GM12878 (cell line): ENCODE measurements around the gene WDFY3. TPM values are rescaled to one million over a fixed set of nuclear protein-coding genes. Genes with fewer than 3 reads are reported as not detected.

Source experiments
- ATAC-seq: fragments of 200-7000 bp; cut with Tn5 transposase; 3 replicates; pipeline ENCODE4 v1.9.1; 2020; ENCODE audit warnings: mild to moderate bottlenecking, moderate library complexity
- BruUV-seq: library from RNA; stranded (reverse); fragments of 400-500 nt; replicated peaks from 2 replicates; lab custom pipeline; 2021; lab: Mats Ljungman, UMichigan
- CTCF ChIA-PET: fragments of 300-600 bp; sonication (Branson Sonifier 250); formaldehyde crosslinking; extraction: SDS; loops from one replicate; lab custom pipeline; 2021; ENCODE audit warnings: inconsistent platforms; lab: Yijun Ruan, JAX
- POLR2A ChIA-PET: fragments of 350-600 bp; formaldehyde crosslinking; extraction: SDS; loops from one replicate; lab custom pipeline; 2021; ENCODE audit warnings: inconsistent platforms; lab: Charles Lee
- RAD21 ChIA-PET: fragments of 300-600 bp; sonication (Branson Sonifier 250); formaldehyde crosslinking; loops from one replicate; lab custom pipeline; 2023; ENCODE audit warnings: antibody characterized with exemption; ENCODE audit not compliant: unreplicated experiment; lab: Charles Lee
- SMC1A ChIA-PET: fragments of 300-600 bp; sonication (Branson Sonifier 250); formaldehyde crosslinking; loops from one replicate; lab custom pipeline; 2023; ENCODE audit not compliant: unreplicated experiment, uncharacterized antibody; lab: Charles Lee
- DNase-seq: peaks from one replicate; pipeline ENCODE4 v3.0.0-alpha.2; 2011; ENCODE audit warnings: low read depth, low spot score
- FAIRE-seq: peaks from 3 replicates; lab custom pipeline; 2011; peaks lifted over from hg19 to GRCh38; lab: Jason Lieb, UNC
- H2AFZ ChIP-seq: 2 replicates; pipeline ENCODE4 v1.6.0; 2011; ENCODE audit warnings: low read depth, low read length, control low read depth; ENCODE audit not compliant: control insufficient read depth
- H3K27ac ChIP-seq: 2 replicates; pipeline ENCODE4 v1.5.1; 2011; ENCODE audit warnings: control low read depth; ENCODE audit not compliant: control insufficient read depth, insufficient read depth
- H3K27me3 ChIP-seq, 2 experiments: replicated peaks in 1 of 2; 2 replicates each; pipeline versions ENCODE4 v1.6.0 to v1.6.1; 2011; ENCODE audit warnings: low read length in 1 of 2; ENCODE audit not compliant: control insufficient read depth in 2 of 2, insufficient read depth in 2 of 2
- H3K36me3 ChIP-seq, 2 experiments: 2 replicates each; pipeline ENCODE4 v1.5.1; 2011; ENCODE audit warnings: low read length in 1 of 2; ENCODE audit not compliant: control insufficient read depth in 2 of 2, insufficient read depth in 2 of 2
- H3K4me1 ChIP-seq: 2 replicates; pipeline ENCODE4 v1.6.1; 2011; ENCODE audit warnings: mild to moderate bottlenecking, low read length, moderate library complexity, mixed read lengths; ENCODE audit not compliant: control insufficient read depth, insufficient read depth
- H3K4me2 ChIP-seq: 2 replicates; pipeline ENCODE4 v1.6.0; 2011; ENCODE audit warnings: control low read depth; ENCODE audit not compliant: control insufficient read depth, insufficient read depth
- H3K4me3 ChIP-seq: fragments of 200-600 bp; sonication (generic); 2 replicates; pipeline ENCODE4 v1.5.1; 2016
- H3K79me2 ChIP-seq: 2 replicates; pipeline ENCODE4 v1.6.0; 2011; ENCODE audit warnings: low read length; ENCODE audit not compliant: control insufficient read depth, insufficient read depth
- H3K9ac ChIP-seq: 2 replicates; pipeline ENCODE4 v1.8.0; 2011; ENCODE audit warnings: low read length, control low read depth, mixed read lengths; ENCODE audit not compliant: control insufficient read depth, insufficient read depth
- H3K9me3 ChIP-seq: replicated peaks from 3 replicates; pipeline ENCODE4 v1.5.1; 2011; ENCODE audit warnings: mild to moderate bottlenecking, low read length; ENCODE audit not compliant: control insufficient read depth, insufficient read depth
- H4K20me1 ChIP-seq: 2 replicates; pipeline ENCODE4 v1.6.0; 2011; ENCODE audit not compliant: control insufficient read depth, insufficient read depth
- BACH1 ChIP-seq: fragments of 450-650 bp; IDR thresholded peaks from 2 replicates; pipeline ENCODE4 v1.6.1; 2017; ENCODE audit warnings: mild to moderate bottlenecking, borderline replicate concordance
- CBX5 ChIP-seq: sonication (generic); IDR thresholded peaks from 2 replicates; pipeline ENCODE4 v1.6.1; 2016; ENCODE audit warnings: low read depth, moderate library complexity, mild to moderate bottlenecking, inconsistent platforms
- CTCF ChIP-seq, 3 experiments: IDR thresholded peaks in 2 of 3; conservative IDR thresholded peaks in 1 of 3; 2 replicates each; pipeline ENCODE4 v1.5.1; 2011; ENCODE audit warnings: low read depth in 3 of 3, low read length in 3 of 3, mild to moderate bottlenecking in 3 of 3, control low read depth in 2 of 3, moderate library complexity in 2 of 3, inconsistent platforms in 1 of 3, mixed read lengths in 1 of 3; ENCODE audit not compliant: control insufficient read depth in 2 of 3, insufficient read depth in 1 of 3; ENCODE audit errors: extremely low read depth in 1 of 3
- EGR1 ChIP-seq, 2 experiments: IDR thresholded peaks; 1 replicate in 1 of 2; 2 replicates in 1 of 2; pipeline ENCODE4 v1.6.1; 2011 to 2012; ENCODE audit warnings: low read depth in 2 of 2, low read length in 2 of 2, borderline replicate concordance in 1 of 2, mild to moderate bottlenecking in 1 of 2, moderate library complexity in 1 of 2
- MYB ChIP-seq: fragments of 150-350 bp; IDR thresholded peaks from 2 replicates; pipeline ENCODE4 v1.6.1; 2014; ENCODE audit warnings: mild to moderate bottlenecking, low read depth, low read length, borderline replicate concordance
- NFXL1 ChIP-seq: fragments of 450-650 bp; IDR thresholded peaks from 2 replicates; pipeline ENCODE4 v1.6.1; 2017; ENCODE audit warnings: antibody characterized with exemption, mild to moderate bottlenecking, borderline replicate concordance
- PAX5 ChIP-seq: IDR thresholded peaks from 2 replicates; pipeline ENCODE4 v1.6.1; 2011; ENCODE audit warnings: low read depth, low read length, borderline replicate concordance
- PRDM15 ChIP-seq: fragments of 450-650 bp; formaldehyde crosslinking; IDR thresholded peaks from 2 replicates; pipeline ENCODE4 v1.4.0; 2020; ENCODE audit warnings: mild to moderate bottlenecking, moderate library complexity
- RFX5 ChIP-seq: IDR thresholded peaks from 2 replicates; pipeline ENCODE4 v1.6.1; 2011; ENCODE audit warnings: low read depth, low read length, improper control_type of control experiment
- SRF ChIP-seq, 2 experiments: IDR thresholded peaks; 2 replicates each; pipeline ENCODE4 v1.6.1; 2011; ENCODE audit warnings: low read depth in 2 of 2, low read length in 2 of 2, mild to moderate bottlenecking in 1 of 2, moderate library complexity in 1 of 2
- STAT3 ChIP-seq: IDR thresholded peaks from 2 replicates; pipeline ENCODE4 v1.6.1; 2011; ENCODE audit warnings: low read depth, low read length, improper control_type of control experiment
- TCF7 ChIP-seq: IDR thresholded peaks from 2 replicates; pipeline ENCODE4 v1.6.1; 2014; ENCODE audit warnings: antibody characterized with exemption, borderline replicate concordance
- YBX1 ChIP-seq: fragments of 450-650 bp; IDR thresholded peaks from 2 replicates; pipeline ENCODE4 v1.6.1; 2016; ENCODE audit warnings: antibody characterized with exemption
- ZNF384 ChIP-seq: IDR thresholded peaks from 2 replicates; pipeline ENCODE4 v1.6.1; 2012; ENCODE audit warnings: low read depth, mild to moderate bottlenecking, low read length, improper control_type of control experiment, borderline replicate concordance
- ZNF592 ChIP-seq: fragments of 450-650 bp; IDR thresholded peaks from 2 replicates; pipeline ENCODE4 v1.6.1; 2017; ENCODE audit warnings: mild to moderate bottlenecking, moderate library complexity
- WGBS: methylation state at CpG from one replicate; pipeline ENCODE4 v1.1.6; 2016; ENCODE audit warnings: low lambda C conversion rate; ENCODE audit not compliant: insufficient replicate concordance, insufficient coverage; ENCODE audit errors: missing lambda C conversion rate; 5-methylcytosine and 5-hydroxymethylcytosine counted together
- in situ Hi-C: fragments of 300-500 bp; cut with MboI; formaldehyde crosslinking; loops from 9 replicates; pipeline ENCODE4 v1.14.3; 2018; ENCODE audit warnings: mixed read lengths
- intact Hi-C: fragments of 100-400 bp; cut with micrococcal nuclease; formaldehyde crosslinking; loops from one replicate; pipeline ENCODE4 v1.14.2; 2022; ENCODE audit not compliant: unreplicated experiment
- polyA plus RNA-seq, 11 experiments: library from polyadenylated mRNA; depleted of rRNA in 4 of 11; unstranded in 6 of 11; stranded (reverse) in 5 of 11; fragments of >200 nt; fragmentation: Nextera tagmentation in 4 of 11; fragmentation: Illumina TruSeq in 1 of 11; extraction: Ambion mirVana in 4 of 11; extraction: Trizol in 1 of 11; gene quantifications; 1 replicate in 1 of 11; 2 replicates in 10 of 11; pipeline versions ENCODE4 v1.2.1 to v1.2.3, GENCODE V29; 2011 to 2016; ENCODE audit warnings: inconsistent platforms in 2 of 11, missing spikeins in 2 of 11, low read depth in 1 of 11
- total RNA-seq, 4 experiments: library from RNA; depleted of rRNA in 3 of 4; stranded (reverse); fragments of >200 nt in 3 of 4; fragmentation: Illumina TruSeq in 1 of 4; extraction: Trizol in 1 of 4; gene quantifications; 2 replicates each; pipeline versions ENCODE4 v1.2.1 to v1.2.3, GENCODE V29; 2013 to 2021

WDFY3 gene
- total and polyA plus RNA-seq, 10 of the 15 experiments (the other 5 are each of a cell fraction or from before 2014, with no cell fraction given), result 0.01 to 0.23 (median 0.12) TPM; not detected in 2

GRCh38 chr4:84907145-84907544 is 59.3 kb downstream of the WDFY3 start:
- TF ChIP-seq NFXL1 (no peak), ZNF592 (no peak), CTCF (IDR thresholded peaks at IDR 0.05 in 2 of 3, conservative IDR thresholded peaks at IDR 0.05 in 1 of 3; ENCODE audit: control insufficient read depth in 2 of 3, extremely low read depth in 1 of 3, insufficient read depth in 1 of 3, low read depth in 3 of 3, low read length in 3 of 3) (no peak), SRF (IDR thresholded peaks at IDR 0.05; ENCODE audit: low read depth in 2 of 2, low read length in 2 of 2) (no peak), PAX5 (no peak), BACH1 (no peak), STAT3 (no peak), MYB (no peak), ZNF384 (no peak), CBX5 (no peak), TCF7 (no peak), EGR1 (IDR thresholded peaks at IDR 0.05; ENCODE audit: borderline replicate concordance in 1 of 2, low read depth in 2 of 2, low read length in 2 of 2) (no peak), YBX1 (no peak), RFX5 (no peak), PRDM15 (no peak)

More at GRCh38 chr4:84907145-84907544, 59.3 kb downstream of the WDFY3 start:
- no peak overlapping the region for H3K27ac ChIP-seq
- no peak overlapping the region for H3K4me2 ChIP-seq
- in situ Hi-C loops (no loop called here), intact Hi-C loops (no loop called here)
- no peaks in the 10 kb centered on the region for H3K4me1 ChIP-seq
- H3K79me2 ChIP-seq, result no peaks in the 10 kb centered on the region
- DNase-seq, result no peak
- no peaks in the 10 kb centered on the region for H4K20me1 ChIP-seq
- ChIA-PET SMC1A (no interaction called here), CTCF (no interaction called here), POLR2A (no interaction called here), RAD21 (no interaction called here)
- WGBS, result 4% methylated on average over 3 of the region's 3 CpGs
- ATAC-seq, result no peak
- no peak overlapping the region for H3K9ac ChIP-seq
- H2AFZ ChIP-seq, result no peak overlapping the region
- BruUV-seq, result no TSS peak
- no peaks in the 10 kb centered on the region for H3K27me3 ChIP-seq
- H3K4me3 ChIP-seq, result no peak overlapping the region
- no peaks in the 10 kb centered on the region for H3K36me3 ChIP-seq
- no peaks in the 10 kb centered on the region for H3K9me3 ChIP-seq
- FAIRE-seq, result no peak
